HL-60 (cell line): ENCODE results near the gene TRDMT1.

Source experiments
- GABPA ChIP-seq: IDR thresholded peaks from 2 replicates; pipeline ENCODE4 v1.6.1; 2012; ENCODE audit warnings: low read depth
- POLR2AphosphoS5 ChIP-seq: IDR thresholded peaks from 2 replicates; pipeline ENCODE4 v1.6.1; 2012; ENCODE audit warnings: low read depth
- TF ChIP-seq, protein P1 (sequence below): IDR thresholded peaks from one replicate; pipeline ENCODE4 v1.5.1; 2011; ENCODE audit warnings: low read length, control low read depth, inconsistent platforms; ENCODE audit not compliant: insufficient read depth

DNA sequence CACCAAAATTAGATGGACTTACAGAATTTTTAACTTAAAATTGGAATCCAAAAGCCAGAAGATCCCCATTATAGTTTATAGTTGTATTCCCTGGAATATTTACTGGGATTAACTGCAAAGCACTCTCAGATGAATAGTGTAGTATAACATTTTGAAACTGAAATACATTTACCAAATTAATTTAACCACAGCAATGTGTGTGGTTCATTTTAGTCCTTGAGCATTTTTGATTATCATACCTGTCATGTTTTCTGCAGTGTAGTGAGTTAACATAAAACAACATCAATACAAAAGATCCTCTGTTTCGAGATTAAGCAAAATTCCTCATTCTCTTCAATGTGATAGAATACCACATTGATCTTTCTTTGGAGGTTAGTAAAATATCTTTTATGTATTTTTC is 30.3 kb upstream of the TRDMT1 start:
- TF ChIP-seq POLR2AphosphoS5 (no peak), GABPA (no peak)
- TF ChIP-seq, protein P1, sequence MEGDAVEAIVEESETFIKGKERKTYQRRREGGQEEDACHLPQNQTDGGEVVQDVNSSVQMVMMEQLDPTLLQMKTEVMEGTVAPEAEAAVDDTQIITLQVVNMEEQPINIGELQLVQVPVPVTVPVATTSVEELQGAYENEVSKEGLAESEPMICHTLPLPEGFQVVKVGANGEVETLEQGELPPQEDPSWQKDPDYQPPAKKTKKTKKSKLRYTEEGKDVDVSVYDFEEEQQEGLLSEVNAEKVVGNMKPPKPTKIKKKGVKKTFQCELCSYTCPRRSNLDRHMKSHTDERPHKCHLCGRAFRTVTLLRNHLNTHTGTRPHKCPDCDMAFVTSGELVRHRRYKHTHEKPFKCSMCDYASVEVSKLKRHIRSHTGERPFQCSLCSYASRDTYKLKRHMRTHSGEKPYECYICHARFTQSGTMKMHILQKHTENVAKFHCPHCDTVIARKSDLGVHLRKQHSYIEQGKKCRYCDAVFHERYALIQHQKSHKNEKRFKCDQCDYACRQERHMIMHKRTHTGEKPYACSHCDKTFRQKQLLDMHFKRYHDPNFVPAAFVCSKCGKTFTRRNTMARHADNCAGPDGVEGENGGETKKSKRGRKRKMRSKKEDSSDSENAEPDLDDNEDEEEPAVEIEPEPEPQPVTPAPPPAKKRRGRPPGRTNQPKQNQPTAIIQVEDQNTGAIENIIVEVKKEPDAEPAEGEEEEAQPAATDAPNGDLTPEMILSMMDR: no peak
